IMR-90 (cell line): ENCODE data around the gene PPM1D. TPM values are rescaled to one million over a fixed set of nuclear protein-coding genes. Genes with fewer than 3 reads are reported as not detected.

Experiments used
- ATAC-seq: fragments of 200-7000 bp; cut with Tn5 transposase; 2 replicates; pipeline ENCODE4 v1.9.1; 2020; ENCODE audit warnings: low read depth, mild to moderate bottlenecking, moderate library complexity
- BruUV-seq: library from RNA; stranded (reverse); fragments of 400-500 nt; replicated peaks from 2 replicates; lab custom pipeline; 2021; lab: Mats Ljungman, UMichigan
- CTCF ChIA-PET: fragments of 300-600 bp; formaldehyde crosslinking; extraction: SDS; loops from one replicate; lab custom pipeline; 2021; ENCODE audit warnings: antibody characterized with exemption; lab: Yijun Ruan, JAX
- POLR2A ChIA-PET: fragments of 300-600 bp; sonication (Branson Sonifier 250); formaldehyde crosslinking; loops from one replicate; lab custom pipeline; 2022; ENCODE audit warnings: antibody characterized with exemption; ENCODE audit not compliant: unreplicated experiment; lab: Charles Lee
- DNase-seq: peaks from one replicate; pipeline ENCODE4 v3.0.0; 2013
- H2AFZ ChIP-seq: replicated peaks from 2 replicates; pipeline ENCODE3; 2013; ENCODE audit warnings: low read length, mild to moderate bottlenecking; ENCODE audit not compliant: poor library complexity
- H2AK5ac ChIP-seq: 2 replicates; pipeline ENCODE4 v1.6.1; 2013; ENCODE audit warnings: low read depth, low read length, inconsistent platforms
- H2AK9ac ChIP-seq: replicated peaks from 2 replicates; pipeline ENCODE3; 2013; ENCODE audit warnings: mild to moderate bottlenecking, low read depth, low read length, moderate library complexity; ENCODE audit not compliant: poor library complexity
- H2BK120ac ChIP-seq: 2 replicates; pipeline ENCODE4 v1.6.1; 2013; ENCODE audit warnings: low read depth, low read length, inconsistent platforms
- H2BK15ac ChIP-seq: 3 replicates; pipeline ENCODE4 v1.6.1; 2013; ENCODE audit warnings: low read depth, low read length, inconsistent platforms
- H2BK20ac ChIP-seq: 2 replicates; pipeline ENCODE4 v1.6.1; 2013; ENCODE audit warnings: low read depth, mild to moderate bottlenecking, inconsistent platforms, low read length, moderate library complexity
- H2BK5ac ChIP-seq: 2 replicates; pipeline ENCODE4 v1.6.1; 2013; ENCODE audit warnings: mild to moderate bottlenecking, low read depth, low read length, inconsistent platforms; ENCODE audit not compliant: poor library complexity, severe bottlenecking
- H3K14ac ChIP-seq: replicated peaks from 2 replicates; pipeline ENCODE4 v1.6.1; 2013; ENCODE audit warnings: low read depth, low read length, inconsistent platforms
- H3K18ac ChIP-seq: 2 replicates; pipeline ENCODE4 v1.6.1; 2013; ENCODE audit warnings: low read depth, low read length, control low read depth
- H3K23ac ChIP-seq: 2 replicates; pipeline ENCODE4 v1.6.1; 2013; ENCODE audit warnings: low read depth, low read length, inconsistent platforms
- H3K27ac ChIP-seq: 2 replicates; pipeline ENCODE4 v1.5.1; 2013; ENCODE audit warnings: mild to moderate bottlenecking, control low read depth, low read length; ENCODE audit not compliant: insufficient read depth
- H3K27me3 ChIP-seq: 2 replicates; pipeline ENCODE4 v1.6.1; 2013; ENCODE audit warnings: low read length; ENCODE audit not compliant: control insufficient read depth, insufficient read depth
- H3K36me3 ChIP-seq: 2 replicates; pipeline ENCODE4 v1.6.1; 2013; ENCODE audit warnings: low read length, mixed read lengths; ENCODE audit not compliant: control insufficient read depth, insufficient read depth
- H3K4ac ChIP-seq: 2 replicates; pipeline ENCODE4 v1.6.1; 2013; ENCODE audit warnings: low read depth, low read length, inconsistent platforms
- H3K4me1 ChIP-seq: 2 replicates; pipeline ENCODE4 v1.6.1; 2013; ENCODE audit warnings: low read length, mixed read lengths; ENCODE audit not compliant: control insufficient read depth, insufficient read depth
- H3K4me2 ChIP-seq: 2 replicates; pipeline ENCODE4 v1.6.1; 2013; ENCODE audit warnings: low read depth, mild to moderate bottlenecking, control low read depth, low read length, moderate library complexity
- H3K4me3 ChIP-seq: 2 replicates; pipeline ENCODE4 v1.5.1; 2013; ENCODE audit warnings: low read depth, mild to moderate bottlenecking, control low read depth, low read length, moderate library complexity; ENCODE audit not compliant: insufficient read depth
- H3K56ac ChIP-seq: 2 replicates; pipeline ENCODE4 v1.6.1; 2013; ENCODE audit warnings: low read length, inconsistent platforms; ENCODE audit not compliant: insufficient read depth; ENCODE audit errors: extremely low read depth
- H3K79me1 ChIP-seq, 2 experiments: 2 replicates each; pipeline ENCODE4 v1.6.1; 2013; ENCODE audit warnings: low read length in 2 of 2, inconsistent platforms in 1 of 2, low read depth in 1 of 2
- H3K9ac ChIP-seq: 2 replicates; pipeline ENCODE4 v1.6.1; 2013; ENCODE audit warnings: low read depth, low read length, control low read depth
- H3K9me1 ChIP-seq: 2 replicates; pipeline ENCODE4 v1.6.1; 2013; ENCODE audit warnings: low read length, inconsistent platforms; ENCODE audit not compliant: insufficient read depth
- H3K9me3 ChIP-seq: 2 replicates; pipeline ENCODE4 v1.6.1; 2013; ENCODE audit warnings: low read length; ENCODE audit not compliant: control insufficient read depth, insufficient read depth
- H4K20me1 ChIP-seq: 2 replicates; pipeline ENCODE4 v1.6.1; 2013; ENCODE audit warnings: low read length, inconsistent platforms; ENCODE audit not compliant: insufficient read depth
- H4K5ac ChIP-seq: 2 replicates; pipeline ENCODE4 v1.6.1; 2013; ENCODE audit warnings: mild to moderate bottlenecking, low read depth, low read length, control low read depth
- H4K8ac ChIP-seq, 2 experiments: 2 replicates each; pipeline ENCODE4 v1.6.1; 2013; ENCODE audit warnings: low read depth in 2 of 2, low read length in 2 of 2, control low read depth in 1 of 2, inconsistent platforms in 1 of 2
- H4K91ac ChIP-seq: 2 replicates; pipeline ENCODE4 v1.6.1; 2013; ENCODE audit warnings: low read depth, low read length, inconsistent platforms; ENCODE audit not compliant: insufficient read depth
- BHLHE40 ChIP-seq: fragments of 150-350 bp; IDR thresholded peaks from 2 replicates; pipeline ENCODE4 v1.6.1; 2016; ENCODE audit warnings: mild to moderate bottlenecking, low read depth, low read length
- CEBPB ChIP-seq: IDR thresholded peaks from 2 replicates; pipeline ENCODE4 v1.6.1; 2012; ENCODE audit warnings: low read depth, low read length, improper control_type of control experiment
- CHD1 ChIP-seq: IDR thresholded peaks from 2 replicates; pipeline ENCODE4 v1.6.1; 2012; ENCODE audit warnings: low read depth, low read length, improper control_type of control experiment
- CTCF ChIP-seq: conservative IDR thresholded peaks from 2 replicates; pipeline ENCODE4 v1.5.1; 2012; ENCODE audit warnings: mild to moderate bottlenecking, low read depth, low read length, improper control_type of control experiment
- FOS ChIP-seq: fragments of 150-350 bp; IDR thresholded peaks from 2 replicates; pipeline ENCODE4 v1.6.1; 2016; ENCODE audit warnings: low read depth, low read length
- MAFK ChIP-seq: IDR thresholded peaks from 2 replicates; pipeline ENCODE4 v1.6.1; 2012; ENCODE audit warnings: low read depth, low read length, improper control_type of control experiment
- MXI1 ChIP-seq: IDR thresholded peaks from 2 replicates; pipeline ENCODE4 v1.6.1; 2012; ENCODE audit warnings: low read depth, mild to moderate bottlenecking, low read length, moderate library complexity, borderline replicate concordance
- POLR2A ChIP-seq: IDR thresholded peaks from 2 replicates; pipeline ENCODE4 v1.6.1; 2012; ENCODE audit warnings: mild to moderate bottlenecking, low read depth, low read length
- RAD21 ChIP-seq: IDR thresholded peaks from 2 replicates; pipeline ENCODE4 v1.6.1; 2012; ENCODE audit warnings: low read length, improper control_type of control experiment
- RCOR1 ChIP-seq: IDR thresholded peaks from 2 replicates; pipeline ENCODE4 v1.6.1; 2012; ENCODE audit warnings: mild to moderate bottlenecking, low read length, improper control_type of control experiment; ENCODE audit not compliant: insufficient replicate concordance
- RFX5 ChIP-seq: IDR thresholded peaks from 2 replicates; pipeline ENCODE4 v1.8.0; 2012; ENCODE audit warnings: low read depth, mild to moderate bottlenecking, low read length, moderate library complexity
- SMC3 ChIP-seq: fragments of 150-350 bp; IDR thresholded peaks from 2 replicates; pipeline ENCODE4 v1.6.1; 2016; ENCODE audit warnings: low read depth, mild to moderate bottlenecking, antibody characterized with exemption, low read length, moderate library complexity
- USF2 ChIP-seq: fragments of 150-350 bp; IDR thresholded peaks from 2 replicates; pipeline ENCODE4 v1.6.1; 2017; ENCODE audit warnings: mild to moderate bottlenecking, antibody characterized with exemption, low read length, low read depth
- WGBS, 2 experiments: methylation state at CpG; one replicate each; pipeline versions ENCODE4 v1.1.5 to v1.1.7; 2013; ENCODE audit warnings: missing lambda C conversion rate in 2 of 2; ENCODE audit not compliant: insufficient read length in 1 of 2; ENCODE audit errors: extremely low coverage in 2 of 2; 5-methylcytosine and 5-hydroxymethylcytosine counted together
- dilution Hi-C: fragments of 300-500 bp; cut with HindIII; formaldehyde crosslinking; loops from one replicate; pipeline ENCODE4 v1.14.3; 2018; ENCODE audit warnings: low sequenced_read_pairs; ENCODE audit not compliant: unreplicated experiment
- in situ Hi-C: fragments of 300-500 bp; cut with MboI; formaldehyde crosslinking; loops from 3 replicates; pipeline ENCODE4 v1.14.3; 2019; ENCODE audit warnings: low sequenced_read_pairs, inconsistent platforms, mixed read lengths
- intact Hi-C: fragments of 100-400 bp; cut with micrococcal nuclease; formaldehyde crosslinking; loops from 2 replicates; pipeline ENCODE4 v1.10.0; 2022
- polyA plus RNA-seq, 3 experiments: library from polyadenylated mRNA; depleted of rRNA; stranded (reverse); fragments of >200 nt; gene quantifications; 2 replicates each; pipeline ENCODE4 v1.2.3, GENCODE V29; 2012; ENCODE audit warnings: low replicate concordance in 1 of 3
- total RNA-seq: library from RNA; depleted of rRNA; stranded (reverse); fragments of >200 nt; gene quantifications from 2 replicates; pipeline ENCODE4 v1.2.3, GENCODE V29; 2012
- TF ChIP-seq, protein P1 (sequence below): fragments of 150-350 bp; IDR thresholded peaks from 2 replicates; pipeline ENCODE4 v1.6.1; 2016; ENCODE audit warnings: low read depth, mild to moderate bottlenecking, low read length, moderate library complexity, borderline replicate concordance

The PPM1D gene
- total and polyA plus RNA-seq, 2 of the 4 experiments (the other 2 are of a cell fraction): 5.5 to 16.1 TPM

DNA sequence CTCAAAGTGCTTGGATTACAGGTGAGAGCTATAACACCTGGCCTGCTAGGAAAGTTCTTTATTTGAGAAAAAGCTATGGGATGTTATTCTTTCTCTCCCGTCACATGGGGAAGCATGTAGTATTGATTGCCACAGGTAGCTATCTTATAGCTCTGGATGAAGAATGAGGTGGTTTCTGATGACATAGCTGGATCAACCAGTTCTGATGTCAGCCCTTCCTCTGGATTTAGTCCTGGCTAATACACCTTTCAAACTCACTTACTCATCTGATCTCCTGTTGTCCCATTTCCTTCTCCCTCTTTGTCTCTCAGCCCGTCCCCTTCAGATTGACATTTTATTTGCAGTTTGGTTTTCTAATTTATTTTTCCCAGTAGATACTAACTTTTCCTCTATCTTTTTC, 14.1 kb upstream of the PPM1D start:
- POLR2A ChIA-PET: no interaction called here
- in situ Hi-C loops: no loop called here

More for the DNA sequence above, 14.1 kb upstream of the PPM1D start:
- dilution Hi-C loops: no loop called here
- H2BK120ac ChIP-seq: no peak overlapping the region
- no TSS peak for BruUV-seq
- ATAC-seq: no peak
- H2AK9ac ChIP-seq: no peak overlapping the region
- no peak overlapping the region for H3K56ac ChIP-seq
- TF ChIP-seq RFX5 (no peak), SMC3 (no peak), CHD1 (no peak), CTCF (no peak), USF2 (no peak), MAFK (no peak), BHLHE40 (no peak), RAD21 (no peak), FOS (no peak), CEBPB (no peak), POLR2A (no peak), RCOR1 (no peak), MXI1 (no peak)
- TF ChIP-seq, protein P1, sequence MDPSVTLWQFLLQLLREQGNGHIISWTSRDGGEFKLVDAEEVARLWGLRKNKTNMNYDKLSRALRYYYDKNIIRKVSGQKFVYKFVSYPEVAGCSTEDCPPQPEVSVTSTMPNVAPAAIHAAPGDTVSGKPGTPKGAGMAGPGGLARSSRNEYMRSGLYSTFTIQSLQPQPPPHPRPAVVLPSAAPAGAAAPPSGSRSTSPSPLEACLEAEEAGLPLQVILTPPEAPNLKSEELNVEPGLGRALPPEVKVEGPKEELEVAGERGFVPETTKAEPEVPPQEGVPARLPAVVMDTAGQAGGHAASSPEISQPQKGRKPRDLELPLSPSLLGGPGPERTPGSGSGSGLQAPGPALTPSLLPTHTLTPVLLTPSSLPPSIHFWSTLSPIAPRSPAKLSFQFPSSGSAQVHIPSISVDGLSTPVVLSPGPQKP: no peak
- no peak overlapping the region for H3K27ac ChIP-seq
- no peak overlapping the region for H4K91ac ChIP-seq
- H3K9me1 ChIP-seq: no peaks in the 10 kb centered on the region
- H3K14ac ChIP-seq: no peak overlapping the region
- H3K27me3 ChIP-seq: no peaks in the 10 kb centered on the region
- DNase-seq: no peak
- no peak overlapping the region for H3K4me2 ChIP-seq
- H2BK5ac ChIP-seq: no peak overlapping the region
- no peak overlapping the region for H3K23ac ChIP-seq
- CTCF ChIA-PET: interaction anchor here (0.7 kb wide), 1 partner anchor 16 kb away, joined by 4 read pairs; no protein-coding TSS in a partner anchor
- H3K4ac ChIP-seq: no peak overlapping the region
- no peak overlapping the region for H3K18ac ChIP-seq
- H3K9ac ChIP-seq: no peak overlapping the region
- no peaks in the 10 kb centered on the region for H3K79me1 ChIP-seq
- H3K4me3 ChIP-seq: no peak overlapping the region
- H2AFZ ChIP-seq: no peak overlapping the region
- no peak overlapping the region for H2BK20ac ChIP-seq
- intact Hi-C loops: no loop called here
- no CpG with 5 or more reads among the region's 2 CpGs for WGBS, 2 experiments
- H2AK5ac ChIP-seq: no peak overlapping the region
- no peaks in the 10 kb centered on the region for H3K9me3 ChIP-seq
- H4K8ac ChIP-seq: no peak overlapping the region
- no peaks in the 10 kb centered on the region for H3K36me3 ChIP-seq
- H4K5ac ChIP-seq: no peak overlapping the region
- H4K20me1 ChIP-seq: no peaks in the 10 kb centered on the region
- H3K4me1 ChIP-seq: no peaks in the 10 kb centered on the region; the same call in 1 of the 2 replicates
- H2BK15ac ChIP-seq: no peak overlapping the region
